H1 (cell line): Measurements from ENCODE around the gene NUDT1. TPM values are rescaled to one million over a fixed set of nuclear protein-coding genes. Genes with fewer than 3 reads are reported as not detected.
A peak's percentile ranks its signal among the peaks of the same experiment; 100 is the strongest.

ENCODE experiments used
- CTCF ChIA-PET: fragments of 300-600 bp; sonication (Branson Sonifier 250); formaldehyde crosslinking; loops from one replicate; lab custom pipeline; 2021; ENCODE audit not compliant: partially characterized antibody; lab: Charles Lee
- POLR2A ChIA-PET: fragments of 300-600 bp; sonication (Branson Sonifier 250); formaldehyde crosslinking; loops from one replicate; lab custom pipeline; 2021; ENCODE audit warnings: inconsistent platforms; ENCODE audit not compliant: partially characterized antibody; lab: Charles Lee
- DNase-seq, 2 experiments: peaks; one replicate each; pipeline versions ENCODE4 v3.0.0 to v3.0.0-alpha.2; 2010 to 2022; ENCODE audit warnings: low spot score in 2 of 2, low read depth in 1 of 2, mixed read lengths in 1 of 2
- FAIRE-seq: peaks from 2 replicates; lab custom pipeline; 2011; peaks lifted over from hg19 to GRCh38; lab: Jason Lieb, UNC
- H2AFZ ChIP-seq: 2 replicates; pipeline ENCODE4 v1.8.1; 2012; ENCODE audit warnings: low read length, inconsistent platforms
- H2AK5ac ChIP-seq: 2 replicates; pipeline ENCODE4 v1.6.1; 2013; ENCODE audit warnings: low read depth, low read length
- H2BK120ac ChIP-seq: replicated peaks from 2 replicates; pipeline ENCODE3; 2013; ENCODE audit warnings: low read depth, low read length, inconsistent platforms
- H2BK12ac ChIP-seq: 2 replicates; pipeline ENCODE4 v1.6.1; 2013; ENCODE audit warnings: low read depth, low read length
- H2BK15ac ChIP-seq: 2 replicates; pipeline ENCODE4 v1.6.1; 2013; ENCODE audit warnings: low read length
- H2BK20ac ChIP-seq: 2 replicates; pipeline ENCODE4 v1.6.1; 2013; ENCODE audit warnings: low read length
- H2BK5ac ChIP-seq: 2 replicates; pipeline ENCODE4 v1.6.1; 2013; ENCODE audit warnings: low read depth, low read length
- H3K14ac ChIP-seq: 2 replicates; pipeline ENCODE4 v1.6.1; 2013; ENCODE audit warnings: inconsistent platforms; ENCODE audit not compliant: insufficient read length
- H3K18ac ChIP-seq: 2 replicates; pipeline ENCODE4 v1.6.1; 2013; ENCODE audit warnings: low read length; ENCODE audit errors: extremely low read depth
- H3K23ac ChIP-seq: 2 replicates; pipeline ENCODE4 v1.6.1; 2013; ENCODE audit warnings: inconsistent platforms; ENCODE audit not compliant: insufficient read length
- H3K23me2 ChIP-seq: 2 replicates; pipeline ENCODE4 v1.6.1; 2013; ENCODE audit warnings: low read depth, low read length
- H3K27ac ChIP-seq: 2 replicates; pipeline ENCODE4 v1.6.1; 2011; ENCODE audit warnings: low read depth, low read length, inconsistent platforms
- H3K27me3 ChIP-seq, 4 experiments: replicated peaks in 1 of 4; 1 replicate in 1 of 4; 2 replicates in 3 of 4; pipeline versions ENCODE4 v1.6.1 to v1.8.1; 2011 to 2013; ENCODE audit warnings: low read length in 3 of 4, mild to moderate bottlenecking in 3 of 4, inconsistent platforms in 2 of 4, mixed read lengths in 2 of 4, moderate library complexity in 1 of 4; ENCODE audit not compliant: control insufficient read depth in 3 of 4, insufficient read depth in 3 of 4; ENCODE audit errors: extremely low read depth in 1 of 4
- H3K36me3 ChIP-seq, 4 experiments: 2 replicates each; pipeline versions ENCODE4 v1.6.1 to v1.8.1; 2011 to 2013; ENCODE audit warnings: mild to moderate bottlenecking in 4 of 4, low read length in 3 of 4, moderate library complexity in 2 of 4, control low read depth in 1 of 4, inconsistent platforms in 1 of 4; ENCODE audit not compliant: insufficient read depth in 4 of 4, control insufficient read depth in 2 of 4
- H3K4ac ChIP-seq: replicated peaks from 2 replicates; pipeline ENCODE3; 2013; ENCODE audit warnings: low read length, low read depth, mixed read lengths, inconsistent platforms; ENCODE audit not compliant: insufficient read length
- H3K4me1 ChIP-seq, 4 experiments: replicated peaks in 1 of 4; 1 replicate in 1 of 4; 2 replicates in 3 of 4; pipeline versions ENCODE4 v1.6.1 to v1.8.1; 2011 to 2013; ENCODE audit warnings: low read length in 3 of 4, inconsistent platforms in 2 of 4, mixed read lengths in 1 of 4; ENCODE audit not compliant: insufficient read depth in 4 of 4, control insufficient read depth in 3 of 4
- H3K4me2 ChIP-seq, 2 experiments: 2 replicates each; pipeline versions ENCODE4 v1.6.1 to v1.8.1; 2011 to 2013; ENCODE audit warnings: low read depth in 2 of 2, low read length in 2 of 2, control low read depth in 1 of 2, inconsistent platforms in 1 of 2, mild to moderate bottlenecking in 1 of 2; ENCODE audit not compliant: insufficient read depth in 1 of 2
- H3K4me3 ChIP-seq, 4 experiments: fragments of 200-600, 300-600 bp in 1 of 4; sonication (generic), shearing (Covaris generic), sonication (Bioruptor Twin) in 1 of 4; 2 replicates each; pipeline versions ENCODE4 v1.5.1 to v1.8.1; 2011 to 2016; ENCODE audit warnings: low read length in 4 of 4, low read depth in 3 of 4, control low read depth in 2 of 4, inconsistent platforms in 2 of 4, mild to moderate bottlenecking in 2 of 4, mixed read lengths in 1 of 4, moderate library complexity in 1 of 4; ENCODE audit not compliant: insufficient read depth in 2 of 4; ENCODE audit errors: extremely low read depth in 1 of 4
- H3K56ac ChIP-seq: replicated peaks from 2 replicates; pipeline ENCODE3; 2013; ENCODE audit warnings: low read depth, mild to moderate bottlenecking, mixed read lengths, low read length, inconsistent platforms; ENCODE audit not compliant: insufficient read length
- H3K79me1 ChIP-seq: 2 replicates; pipeline ENCODE4 v1.6.1; 2013; ENCODE audit warnings: low read depth, low read length, control low read depth
- H3K79me2 ChIP-seq, 2 experiments: 2 replicates each; pipeline versions ENCODE4 v1.6.1 to v1.8.1; 2012 to 2013; ENCODE audit warnings: low read length in 2 of 2, mild to moderate bottlenecking in 2 of 2, inconsistent platforms in 1 of 2; ENCODE audit not compliant: insufficient read depth in 2 of 2, control insufficient read depth in 1 of 2
- H3K9ac ChIP-seq, 4 experiments: replicated peaks in 1 of 4; 1 replicate in 1 of 4; 2 replicates in 3 of 4; pipeline versions ENCODE4 v1.6.1 to v1.8.1; 2011 to 2013; ENCODE audit warnings: low read depth in 3 of 4, low read length in 3 of 4, control low read depth in 2 of 4, mild to moderate bottlenecking in 2 of 4, moderate library complexity in 2 of 4, inconsistent platforms in 1 of 4; ENCODE audit errors: extremely low read depth in 1 of 4
- H3K9me3 ChIP-seq, 2 experiments: 2 replicates each; pipeline versions ENCODE4 v1.6.1 to v1.8.1; 2012 to 2013; ENCODE audit warnings: mild to moderate bottlenecking in 2 of 2, moderate library complexity in 2 of 2, control low read depth in 1 of 2, inconsistent platforms in 1 of 2, low read depth in 1 of 2, low read length in 1 of 2, mixed read lengths in 1 of 2; ENCODE audit not compliant: insufficient read depth in 2 of 2
- H4K20me1 ChIP-seq, 2 experiments: replicated peaks in 1 of 2; 2 replicates each; pipeline versions ENCODE3 to v1.8.1; 2011 to 2013; ENCODE audit warnings: inconsistent platforms in 2 of 2, low read length in 2 of 2, mild to moderate bottlenecking in 1 of 2; ENCODE audit not compliant: insufficient read depth in 2 of 2, control insufficient read depth in 1 of 2
- H4K5ac ChIP-seq: 2 replicates; pipeline ENCODE4 v1.6.1; 2013; ENCODE audit warnings: low read length, low read depth, mixed read lengths, inconsistent platforms; ENCODE audit not compliant: insufficient read length
- H4K8ac ChIP-seq: 2 replicates; pipeline ENCODE4 v1.8.0; 2013; ENCODE audit warnings: mild to moderate bottlenecking, moderate library complexity, low read length, inconsistent platforms; ENCODE audit not compliant: insufficient read depth; ENCODE audit errors: extremely low read depth
- H4K91ac ChIP-seq: replicated peaks from 2 replicates; pipeline ENCODE3; 2013; ENCODE audit warnings: low read length, mixed read lengths, inconsistent platforms; ENCODE audit not compliant: insufficient read length
- ATF3 ChIP-seq: IDR thresholded peaks from 2 replicates; pipeline ENCODE4 v1.6.1; 2011; ENCODE audit warnings: low read depth, mild to moderate bottlenecking, low read length; ENCODE audit not compliant: insufficient read depth
- CEBPB ChIP-seq: IDR thresholded peaks from 2 replicates; pipeline ENCODE4 v1.6.1; 2012; ENCODE audit warnings: low read depth, low read length
- EGR1 ChIP-seq: IDR thresholded peaks from 2 replicates; pipeline ENCODE4 v1.6.1; 2011; ENCODE audit warnings: low read depth, low read length, borderline replicate concordance
- HDAC6 ChIP-seq: IDR thresholded peaks from one replicate; pipeline ENCODE4 v1.7.1; 2012; ENCODE audit warnings: low read depth, mild to moderate bottlenecking, inconsistent platforms, low read length, moderate library complexity
- KDM4A ChIP-seq: IDR thresholded peaks from one replicate; pipeline ENCODE4 v1.7.1; 2012; ENCODE audit warnings: low read depth, mild to moderate bottlenecking, moderate library complexity, low read length, inconsistent platforms; ENCODE audit not compliant: severe bottlenecking
- MAFK ChIP-seq: IDR thresholded peaks from 2 replicates; pipeline ENCODE4 v1.6.1; 2012; ENCODE audit warnings: low read depth, mild to moderate bottlenecking, improper control_type of control experiment, low read length
- POLR2A ChIP-seq, 2 experiments: IDR thresholded peaks; 1 replicate in 1 of 2; 2 replicates in 1 of 2; pipeline ENCODE4 v1.6.1; 2011; ENCODE audit warnings: low read depth in 2 of 2, low read length in 2 of 2, mild to moderate bottlenecking in 2 of 2; ENCODE audit errors: control extremely low read depth in 1 of 2
- POLR2AphosphoS5 ChIP-seq: IDR thresholded peaks from 2 replicates; pipeline ENCODE4 v1.6.1; 2011; ENCODE audit warnings: low read depth, low read length
- RBBP5 ChIP-seq: IDR thresholded peaks from 2 replicates; pipeline ENCODE4 v1.7.1; 2012; ENCODE audit warnings: low read depth, mild to moderate bottlenecking, inconsistent platforms, low read length, moderate library complexity, borderline replicate concordance
- SIN3A ChIP-seq, 2 experiments: IDR thresholded peaks in 1 of 2; conservative IDR thresholded peaks in 1 of 2; 2 replicates each; pipeline ENCODE4 v1.6.1; 2011 to 2012; ENCODE audit warnings: low read length in 2 of 2, improper control_type of control experiment in 1 of 2, low read depth in 1 of 2, mild to moderate bottlenecking in 1 of 2
- SRF ChIP-seq: IDR thresholded peaks from 2 replicates; pipeline ENCODE4 v1.6.1; 2011; ENCODE audit warnings: mild to moderate bottlenecking, low read depth, low read length, moderate library complexity
- USF2 ChIP-seq: IDR thresholded peaks from 2 replicates; pipeline ENCODE4 v1.6.1; 2011; ENCODE audit warnings: low read length, improper control_type of control experiment
- ZNF274 ChIP-seq: IDR thresholded peaks from 2 replicates; pipeline ENCODE4 v1.7.0; 2012; ENCODE audit warnings: low read length, borderline replicate concordance; ENCODE audit errors: extremely low read depth
- WGBS, 2 experiments: shearing (Covaris generic) in 1 of 2; methylation state at CpG; one replicate each; pipeline versions ENCODE4 v1.1.6 to v1.1.7; 2013 to 2015; ENCODE audit warnings: low lambda C conversion rate in 2 of 2, mixed read lengths in 2 of 2, inconsistent platforms in 1 of 2, low coverage in 1 of 2, missing lambda C conversion rate in 1 of 2; ENCODE audit not compliant: insufficient replicate concordance in 2 of 2, insufficient coverage in 1 of 2, insufficient read length in 1 of 2; ENCODE audit errors: extremely low coverage in 1 of 2, missing lambda C conversion rate in 1 of 2; 5-methylcytosine and 5-hydroxymethylcytosine counted together
- polyA plus RNA-seq, 7 experiments: library from polyadenylated mRNA; depleted of rRNA in 3 of 7; stranded (reverse) in 5 of 7; unstranded in 2 of 7; fragments of >200 nt in 5 of 7; fragments of 200-250 nt in 2 of 7; gene quantifications; 1 replicate in 5 of 7; 2 replicates in 1 of 7; 4 replicates in 1 of 7; pipeline versions ENCODE4 v1.2.1 to v1.2.3, GENCODE V29; 2011 to 2013; ENCODE audit warnings: missing spikeins in 2 of 7, mixed read lengths in 2 of 7
- total RNA-seq: library from RNA; stranded (reverse); fragmentation: NEBNext Ultra II Directional; extraction: Animal tissue kit (Norgen Biotek cat#: 25700); gene quantifications from 2 replicates; pipeline ENCODE4 v1.2.1, GENCODE V29; 2021

NUDT1 gene
- total and polyA plus RNA-seq, 2 of the 8 experiments (the other 6 are each of a cell fraction or from before 2014, with no cell fraction given): 76.1 to 89.5 TPM

- DNase-seq: no peak
- TF ChIP-seq RBBP5: no peak
- TF ChIP-seq ZNF274: no peak
- no peak for TF ChIP-seq KDM4A
- TF ChIP-seq MAFK: no peak
- TF ChIP-seq SRF: no peak
- TF ChIP-seq HDAC6: no peak
- TF ChIP-seq POLR2A (IDR thresholded peaks at IDR 0.05; ENCODE audit: control extremely low read depth in 1 of 2, low read depth in 2 of 2, low read length in 2 of 2): no peak
- no peak for TF ChIP-seq POLR2AphosphoS5
- no peak for TF ChIP-seq CEBPB
- TF ChIP-seq ATF3: no peak
- TF ChIP-seq SIN3A (conservative IDR thresholded peaks at IDR 0.05 in 1 of 2, IDR thresholded peaks at IDR 0.05 in 1 of 2; ENCODE audit: low read depth in 1 of 2, low read length in 2 of 2): no peak
- no peak for TF ChIP-seq EGR1
- TF ChIP-seq USF2: no peak
- Histone ChIP-seq H3K9me3 (no peaks in the 10 kb centered on the region), H3K14ac (no peak overlapping the region), H3K56ac (no peak overlapping the region), H4K8ac (peak overlapping the region; percentile 73; the same call in 1 of the 2 replicates), H4K20me1 (peaks cover 6 to 12% of the 10 kb centered on the region in 2 experiments), H3K23ac (no peak overlapping the region), H2BK15ac (no peak overlapping the region), H2BK5ac (no peak overlapping the region), H3K4me1 (peaks cover 0 to 2% (median 0%) of the 10 kb centered on the region in 4 experiments; a peak in 2 of 7 replicates), H3K4me2 (no peak overlapping the region), H2BK120ac (no peak overlapping the region), H3K79me2 (peaks cover 8 to 53% of the 10 kb centered on the region in 2 experiments), H3K18ac (no peak overlapping the region), H3K9ac (no peak overlapping the region), H3K4ac (no peak overlapping the region), H3K27ac (no peak overlapping the region), H3K36me3 (peaks cover 5 to 30% (median 20%) of the 10 kb centered on the region in 4 experiments; a peak in 6 of 8 replicates), H2AFZ (no peak overlapping the region), H4K91ac (no peak overlapping the region), H3K23me2 (peaks cover 8% of the 10 kb centered on the region; the same call in 1 of the 2 replicates), H2BK20ac (no peak overlapping the region), H2BK12ac (no peak overlapping the region), H3K4me3 (no peak overlapping the region), H4K5ac (no peak overlapping the region), H3K27me3 (no peaks in the 10 kb centered on the region), H3K79me1 (peaks cover 16% of the 10 kb centered on the region), H2AK5ac (no peak overlapping the region)
- ChIA-PET POLR2A (no interaction called here), CTCF (interaction anchor here (1.5 kb wide), 1 partner anchor 92 kb away, joined by 3 read pairs; no protein-coding TSS in a partner anchor)
- FAIRE-seq: no peak
- 96% methylated on average over 7 of the region's 7 CpGs; no CpG with 5 or more reads in 1 of the 2 experiments for WGBS, 2 experiments
Measured at GRCh38 chr7:2229467-2229866, 12.6 kb upstream of the NUDT1 start.
